ENCODE data around the gene ASAP2. TPM values are rescaled to one million over a fixed set of nuclear protein-coding genes. Genes with fewer than 3 reads are reported as not detected.

Gene ASAP2
- polyA plus RNA-seq (ENCODE audit: insufficient read length in 12 of 12), result 10 to 100 TPM in 11 of 12 donors, not detected in 1; 18.4 to 45.5 (median 21.2) TPM
- long read RNA-seq, donor 1, full-length matches to known transcripts, result 1 of 127 reads
- long read RNA-seq, donor 1, partial matches to known transcripts, result 107 of 127 reads
- long read RNA-seq, donor 1, other reads (novel, unspliced or antisense), result 19 of 127 reads
- long read RNA-seq, donor 2, partial matches to known transcripts, result 115 of 187 reads
- long read RNA-seq, donor 2, other reads (novel, unspliced or antisense), result 72 of 187 reads
- long read RNA-seq, donor 3, partial matches to known transcripts, result 13 of 13 reads
- long read RNA-seq, donor 3, other reads (novel, unspliced or antisense), result 0 of 13 reads
- long read RNA-seq, donor 4, partial matches to known transcripts, result 16 of 21 reads
- long read RNA-seq, donor 4, other reads (novel, unspliced or antisense), result 5 of 21 reads
- long read RNA-seq, donor 5, partial matches to known transcripts, result 234 of 255 reads
- long read RNA-seq, donor 5, other reads (novel, unspliced or antisense), result 21 of 255 reads
- long read RNA-seq, donor 6, result 0 reads
- long read RNA-seq, donor 7, partial matches to known transcripts, result 16 of 16 reads
- long read RNA-seq, donor 7, other reads (novel, unspliced or antisense), result 0 of 16 reads
- long read RNA-seq, donor 8, partial matches to known transcripts, result 48 of 71 reads
- long read RNA-seq, donor 8, other reads (novel, unspliced or antisense), result 22 of 71 reads
- long read RNA-seq, donor 9, partial matches to known transcripts, result 131 of 144 reads
- long read RNA-seq, donor 9, other reads (novel, unspliced or antisense), result 13 of 144 reads
- long read RNA-seq, donor 10, partial matches to known transcripts, result 71 of 121 reads
- long read RNA-seq, donor 10, other reads (novel, unspliced or antisense), result 50 of 121 reads
- long read RNA-seq, donor 11, partial matches to known transcripts, result 27 of 27 reads
- long read RNA-seq, donor 11, other reads (novel, unspliced or antisense), result 0 of 27 reads

DNA sequence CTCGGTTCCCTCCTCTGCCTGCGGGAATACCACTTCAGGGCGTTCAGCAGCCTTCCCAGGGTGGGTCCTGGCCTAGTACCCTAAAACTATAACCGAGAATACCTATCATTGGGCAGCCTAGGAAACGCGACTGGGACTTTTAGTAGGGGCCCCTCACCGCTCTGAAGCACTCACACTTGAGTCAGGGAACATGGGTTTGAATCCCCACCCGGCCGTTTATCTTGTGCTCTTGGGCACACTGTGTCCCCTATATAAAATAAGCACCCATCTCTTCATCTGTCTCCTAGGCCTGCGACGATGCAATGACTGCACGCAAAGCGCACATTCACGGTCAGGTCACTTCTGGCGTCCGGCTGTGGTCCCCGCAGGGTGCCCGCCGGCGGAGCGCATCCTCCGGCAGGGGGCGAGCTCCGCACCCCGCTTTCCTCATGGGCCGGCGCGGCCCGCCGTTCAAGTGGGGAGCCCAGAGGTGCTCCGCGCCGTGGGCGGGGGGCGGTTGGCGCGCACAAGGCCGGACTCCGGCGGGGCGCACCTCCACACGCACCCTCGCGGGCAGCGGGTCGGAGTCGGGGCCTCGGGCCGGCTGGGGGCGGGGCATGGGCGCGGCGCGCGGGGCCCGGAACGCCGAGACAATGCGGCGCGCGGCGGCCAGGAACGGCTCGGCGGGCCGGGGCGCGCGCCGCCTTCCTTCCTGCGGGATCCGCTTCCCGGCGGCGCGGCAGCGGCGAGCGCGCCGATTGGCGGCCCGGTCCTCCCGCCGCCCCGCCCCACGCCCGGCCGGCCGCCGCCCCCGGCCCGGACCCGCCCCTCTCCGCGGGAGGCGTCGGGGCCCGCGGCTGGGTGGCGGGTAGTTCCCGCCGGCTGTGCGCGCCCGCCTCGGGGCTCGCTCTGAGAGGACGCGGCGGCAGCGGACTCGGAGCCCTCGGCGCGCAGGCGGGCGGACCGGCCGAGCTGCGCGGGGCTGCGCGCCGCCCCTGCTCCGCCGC lies at the start of gene ASAP2:
Gene ASAP2, plus strand, starts transcription at position 850 of the 986 bp plus-strand sequence. CDS start 293 bp downstream, outside the sequence.
- DNase-seq, result peak; percentile 66

DNA sequence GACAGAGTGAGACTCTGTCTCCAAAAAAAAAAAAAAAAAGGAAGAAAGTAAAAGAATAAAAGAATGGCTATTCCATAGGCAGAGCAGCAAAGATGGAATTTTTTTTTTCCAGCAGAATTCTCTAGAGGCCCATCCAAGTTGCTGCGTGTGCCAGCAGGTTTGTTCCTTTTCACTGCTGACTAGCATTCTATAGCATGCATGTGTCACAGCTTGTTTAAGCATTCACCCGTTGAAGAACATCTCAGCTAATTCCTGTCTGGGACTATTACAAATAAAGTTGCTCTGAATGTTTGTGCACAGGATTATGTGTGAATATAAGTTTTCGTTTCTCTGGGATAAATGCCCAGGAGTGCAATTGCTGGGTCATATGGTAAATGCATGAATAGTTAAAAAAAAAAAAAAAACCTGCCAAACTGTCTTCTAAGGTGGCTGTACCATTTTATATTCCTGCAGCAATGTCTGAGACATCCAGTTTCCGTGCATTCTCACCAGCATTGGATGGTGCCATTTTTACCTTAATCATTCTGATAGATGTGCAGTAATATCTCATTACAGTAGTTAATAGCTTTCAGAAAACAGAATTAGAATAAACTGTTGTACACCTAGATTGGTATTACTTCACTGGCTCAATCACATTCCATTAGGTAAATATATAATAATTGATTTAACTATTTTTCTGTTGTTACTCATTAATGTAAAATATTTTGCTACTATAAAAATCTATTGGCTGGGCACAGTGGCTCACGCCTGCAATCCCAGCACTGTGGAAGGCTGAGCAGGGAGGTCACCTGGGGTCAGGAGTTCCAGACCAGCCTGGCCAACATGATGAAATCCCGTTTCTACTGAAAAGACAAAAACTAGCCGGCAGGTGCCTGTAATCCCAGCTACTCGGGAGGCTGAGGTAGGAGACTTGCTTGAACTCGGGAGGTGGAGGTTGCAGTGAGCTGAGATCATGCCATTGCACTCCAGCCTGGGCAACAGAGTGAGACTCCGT lies 47.5 kb upstream of the ASAP2 start:
- no peak for DNase-seq

DNA sequence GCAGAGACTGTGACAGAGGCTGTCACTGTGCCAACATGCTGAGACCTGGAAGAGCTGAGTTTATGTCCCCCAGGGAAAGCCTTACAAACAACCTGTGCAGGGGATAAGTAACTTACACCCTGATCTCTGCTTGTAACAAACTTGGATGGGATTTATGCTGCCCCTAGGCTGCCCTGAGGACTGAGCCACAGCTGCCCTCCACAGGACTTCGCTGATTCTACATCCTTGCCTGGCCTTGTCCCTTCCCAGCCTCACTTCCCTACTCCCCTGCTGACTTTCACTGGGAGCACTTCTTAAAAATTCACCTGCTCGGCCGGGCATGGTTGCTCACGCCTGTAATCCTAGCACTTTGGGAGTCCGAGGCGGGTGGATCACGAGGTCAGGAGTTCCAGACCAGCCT lies 45.9 kb upstream of the ASAP2 start:
- DNase-seq, result no peak

DNA sequence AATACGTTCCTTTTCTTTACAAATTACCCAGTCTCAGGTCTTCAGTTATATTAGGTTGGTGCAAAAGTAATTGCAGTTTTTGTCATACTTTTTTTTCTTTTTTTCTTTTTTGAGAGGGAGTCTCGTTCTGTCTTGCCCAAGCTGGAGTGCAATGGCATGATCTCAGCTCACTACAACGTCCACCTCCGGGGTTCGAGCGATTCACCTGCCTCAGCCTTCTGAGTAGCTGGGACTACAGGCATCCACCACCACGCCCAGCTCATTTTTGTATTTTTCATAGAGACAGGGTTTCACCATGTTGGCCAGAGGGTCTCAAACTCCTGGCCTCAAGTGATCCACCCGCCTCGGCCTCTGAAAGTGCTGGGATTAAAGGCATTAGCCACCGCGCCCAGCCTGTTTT lies 43.8 kb upstream of the ASAP2 start:
- no peak for DNase-seq

DNA sequence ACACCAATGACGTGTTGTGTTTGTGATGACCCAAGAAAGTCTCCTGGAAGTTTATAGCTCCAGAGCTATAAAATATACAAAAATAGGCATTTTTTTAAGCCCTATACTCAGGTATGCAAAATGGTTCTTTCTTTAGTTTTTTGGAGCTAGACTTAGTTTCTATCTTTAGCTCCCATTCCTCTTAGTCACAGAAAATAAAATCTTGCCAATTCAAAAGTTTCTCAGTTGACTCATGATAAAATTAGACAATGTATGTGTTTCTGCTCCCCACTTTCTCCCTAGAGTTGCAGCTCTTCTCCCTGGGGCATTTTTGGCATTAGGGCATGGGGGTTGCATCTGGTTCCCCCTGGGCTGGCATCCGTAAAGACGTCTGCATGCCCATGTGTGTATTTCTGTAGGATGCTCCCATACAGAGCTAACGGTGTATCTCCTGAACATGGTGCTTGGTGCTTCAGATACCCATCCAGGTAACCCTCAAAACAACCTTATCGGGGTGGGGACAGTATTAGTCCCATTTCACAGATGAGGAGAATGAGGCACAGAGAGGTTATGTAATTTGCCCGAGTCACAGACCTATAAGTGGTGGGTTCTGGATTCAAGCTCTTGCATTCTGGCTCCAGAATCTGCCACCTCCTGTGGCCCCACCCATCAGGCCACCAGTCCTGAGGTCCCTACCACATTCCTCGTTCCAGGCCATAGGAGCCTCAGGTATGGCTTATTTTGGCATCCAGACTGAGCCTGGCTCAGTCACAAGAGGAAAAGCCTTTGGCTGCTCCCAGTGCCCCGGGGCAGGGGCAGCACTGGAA lies 43.1 kb upstream of the ASAP2 start:
- no peak for DNase-seq

DNA sequence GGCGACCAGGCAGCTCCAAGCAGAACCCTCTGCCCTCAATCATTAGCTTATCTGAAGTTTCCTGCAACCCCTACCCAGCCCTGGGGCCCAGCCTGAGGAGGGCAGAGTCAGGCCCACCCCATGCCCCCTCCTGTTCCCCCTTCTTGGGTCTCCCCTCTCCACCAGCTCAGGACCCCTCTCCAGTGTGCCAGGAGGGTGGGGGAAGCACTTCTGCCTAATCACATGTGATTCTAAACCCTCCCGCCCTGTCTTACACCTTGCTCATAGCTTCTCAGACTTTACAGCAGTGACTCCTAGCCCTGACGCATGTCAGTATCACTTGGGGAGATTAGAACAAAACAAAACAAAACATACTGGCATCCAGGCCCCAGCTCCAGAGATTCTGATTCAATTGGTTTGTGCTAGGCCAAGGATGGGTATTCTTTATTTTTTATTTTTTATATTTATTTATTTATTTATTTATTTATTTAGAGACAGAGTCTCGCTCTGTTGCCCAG lies 42.5 kb upstream of the ASAP2 start:
- no peak for DNase-seq

DNA sequence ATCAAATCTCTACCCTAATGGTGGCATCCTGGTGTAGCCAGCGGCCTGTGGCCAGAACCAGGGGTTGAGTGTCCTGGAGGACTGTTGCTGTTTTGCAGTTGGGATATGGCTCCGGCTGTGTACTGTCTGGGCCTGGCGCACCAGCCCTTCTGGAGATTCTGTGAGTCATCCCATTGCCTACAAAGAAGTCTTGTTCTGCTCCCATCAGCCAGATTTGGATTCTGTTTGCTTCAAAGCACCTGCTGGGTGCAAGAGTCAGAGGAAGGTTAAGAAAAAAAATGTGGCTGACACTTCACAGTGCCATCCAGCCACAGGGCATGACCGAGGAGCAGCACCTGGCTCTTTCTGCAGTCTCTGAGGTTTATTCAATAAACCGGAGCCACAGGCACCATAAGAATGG lies 41.0 kb upstream of the ASAP2 start:
- DNase-seq, result no peak

DNA sequence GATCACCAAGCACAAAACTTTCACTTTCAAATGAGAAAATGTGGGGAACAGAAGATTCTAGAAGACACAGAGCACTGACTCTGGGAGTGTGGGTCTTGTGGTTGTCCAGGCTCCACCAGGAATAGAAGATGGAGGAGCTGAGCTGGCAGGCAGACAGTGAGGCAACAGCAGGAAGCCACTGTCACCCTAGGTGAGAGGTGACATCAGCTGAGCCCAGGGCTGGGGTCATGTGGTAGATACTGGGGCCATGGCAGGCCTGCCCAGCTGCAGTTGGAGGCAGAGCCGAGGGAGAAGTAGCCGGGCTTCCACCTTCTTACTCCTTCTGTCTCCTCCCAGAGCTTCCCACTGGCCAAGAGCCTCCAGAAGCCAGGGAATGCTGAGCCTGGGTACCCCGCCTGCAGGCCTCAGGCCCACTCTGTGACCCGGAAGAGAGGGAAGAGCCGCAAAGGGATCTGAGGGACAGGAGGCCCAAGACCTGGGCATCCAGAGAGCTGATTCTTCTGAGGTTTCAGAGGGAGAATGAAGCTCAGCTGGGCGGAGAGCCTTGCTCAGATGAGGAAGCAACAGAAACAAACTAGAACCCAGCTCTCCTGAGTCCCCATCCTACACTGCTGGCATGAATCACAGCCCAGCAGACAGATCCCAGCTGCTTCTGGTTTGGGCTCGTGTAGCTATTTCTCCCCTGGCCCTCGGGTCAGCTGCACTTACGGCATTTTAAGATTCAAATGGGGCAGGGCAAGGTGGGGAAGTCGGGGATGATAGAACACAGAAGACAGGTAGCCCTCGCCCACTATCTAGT lies 39.8 kb upstream of the ASAP2 start:
- DNase-seq, result no peak

DNA sequence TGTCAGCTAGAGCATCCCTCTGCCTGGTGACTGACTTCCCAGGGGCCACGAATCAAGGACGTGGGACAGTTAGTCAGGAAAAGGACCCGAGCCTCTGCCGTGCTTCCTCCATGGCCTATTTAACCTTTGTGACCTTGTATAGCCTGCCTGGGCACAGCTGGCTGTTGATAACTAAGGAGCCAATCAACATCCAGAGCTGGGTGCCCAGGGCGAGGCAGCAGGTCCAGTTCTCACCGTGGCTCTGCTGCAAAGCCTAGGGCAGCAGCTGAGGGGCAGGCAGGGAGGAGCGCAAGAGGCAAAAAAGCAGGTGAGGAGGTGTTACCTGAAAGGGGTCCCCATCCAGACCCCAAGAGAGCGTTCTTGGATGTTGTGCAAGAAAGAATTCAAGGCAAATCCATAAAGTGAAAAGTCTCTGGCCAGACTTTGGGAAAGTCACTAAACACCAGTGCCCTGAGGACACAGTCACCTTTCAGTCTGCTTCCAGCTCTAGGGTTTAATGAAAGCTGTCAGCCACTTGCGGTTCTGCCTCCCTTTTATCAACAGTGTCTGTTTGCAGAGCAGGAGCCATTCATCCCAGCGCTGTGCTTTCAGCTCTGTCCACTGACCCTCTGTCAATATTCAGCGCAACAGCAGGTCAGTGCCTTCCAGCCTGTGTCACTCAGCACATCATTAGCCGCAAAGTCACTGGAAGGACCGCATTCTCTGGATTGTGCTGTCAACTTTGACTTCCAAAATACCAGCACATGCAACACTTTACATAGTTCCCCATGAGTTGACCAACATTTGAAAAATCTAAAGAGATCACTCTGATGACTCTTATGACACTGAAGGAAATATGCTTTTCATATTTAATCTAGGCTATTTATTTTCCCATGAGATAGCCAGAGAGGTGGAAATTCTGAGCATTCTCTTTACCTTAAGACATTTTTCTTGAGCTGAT lies 38.6 kb upstream of the ASAP2 start:
- no peak for DNase-seq

DNA sequence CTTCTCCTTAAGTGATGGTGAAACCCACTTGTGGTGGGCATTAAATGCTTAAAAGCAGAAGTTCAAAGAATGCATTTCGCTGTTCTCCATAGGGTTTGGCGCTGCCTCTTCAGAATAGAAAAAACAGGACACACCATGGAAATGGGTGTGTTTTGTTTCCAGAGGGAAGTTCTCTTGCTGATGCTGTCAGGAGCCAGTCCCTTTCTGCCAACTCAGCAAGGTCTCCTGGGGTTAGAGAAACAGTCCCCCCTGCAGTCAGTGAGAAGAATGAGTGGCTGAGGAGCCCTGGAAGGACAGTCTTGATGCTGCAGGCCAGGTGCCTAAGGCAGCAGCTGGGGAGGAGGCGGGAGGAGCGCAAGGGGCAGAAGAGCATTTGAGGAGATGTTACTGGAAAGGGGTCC lies 37.8 kb upstream of the ASAP2 start:
- DNase-seq, result no peak

DNA sequence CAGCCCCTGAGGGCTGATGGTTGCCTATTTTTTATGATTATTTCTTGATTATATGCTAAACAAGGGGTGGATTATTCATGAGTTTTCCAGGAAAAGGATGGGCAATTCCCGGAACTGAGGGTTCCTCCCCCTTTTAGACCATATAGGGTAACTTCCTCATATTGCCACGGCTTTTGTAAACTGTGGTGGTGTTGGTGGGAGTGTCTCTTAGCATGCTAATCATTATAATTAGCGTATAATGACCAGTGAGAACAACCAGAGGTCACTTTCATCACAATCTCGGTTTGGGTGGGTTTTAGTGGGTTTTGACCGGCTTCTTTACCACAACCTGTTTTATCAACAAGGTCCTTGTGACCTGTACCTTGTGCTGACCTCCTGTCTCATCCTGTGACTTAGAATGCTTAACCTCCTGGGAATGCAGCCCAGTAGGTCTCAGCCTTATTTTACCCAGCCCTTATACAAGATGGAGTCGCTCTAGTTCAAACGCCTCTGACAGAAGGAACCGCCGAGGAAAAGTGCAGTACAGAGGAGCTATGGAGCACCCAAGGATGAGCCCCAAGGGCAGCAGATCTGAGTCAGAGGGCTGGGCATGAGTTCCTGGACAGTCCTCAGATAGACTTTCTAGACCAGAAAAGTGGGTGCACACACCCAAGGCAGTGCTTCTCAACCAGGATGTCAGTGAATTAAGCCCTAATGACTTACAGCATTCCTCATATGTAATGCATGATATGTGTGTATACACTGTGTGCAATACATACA lies 37.1 kb upstream of the ASAP2 start:
- no peak for DNase-seq

DNA sequence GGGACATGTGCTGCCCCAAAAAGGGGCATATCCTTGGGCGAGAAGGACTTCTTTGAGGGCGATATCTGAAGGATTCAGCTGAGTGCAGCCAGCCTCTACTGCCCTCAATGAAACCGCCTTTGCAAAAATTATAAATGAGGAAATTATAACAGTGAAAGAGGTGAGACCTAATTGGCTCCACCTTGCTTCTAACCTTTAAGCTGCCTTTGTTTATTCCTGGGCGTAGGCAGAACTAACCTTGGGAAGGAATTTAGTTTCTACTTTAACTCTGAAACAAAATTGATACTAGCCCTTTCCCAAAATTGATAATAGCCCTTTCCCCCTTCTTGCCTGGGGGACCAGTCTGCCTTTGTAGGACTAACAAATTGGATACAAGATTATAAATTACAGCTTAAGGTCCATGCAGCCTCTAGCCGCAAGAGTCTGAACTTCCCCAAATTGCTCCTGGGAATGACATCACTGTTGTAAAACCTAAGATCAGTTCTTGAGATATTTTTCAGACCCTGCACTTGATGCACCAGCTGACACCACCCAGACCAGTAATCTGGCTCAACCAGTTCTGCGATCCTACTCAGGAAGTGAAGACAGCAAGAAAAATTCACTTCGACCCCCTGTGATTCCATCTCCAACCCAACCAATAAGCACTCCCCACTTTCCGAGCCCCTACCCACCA lies 36.0 kb upstream of the ASAP2 start:
- no peak for DNase-seq

DNA sequence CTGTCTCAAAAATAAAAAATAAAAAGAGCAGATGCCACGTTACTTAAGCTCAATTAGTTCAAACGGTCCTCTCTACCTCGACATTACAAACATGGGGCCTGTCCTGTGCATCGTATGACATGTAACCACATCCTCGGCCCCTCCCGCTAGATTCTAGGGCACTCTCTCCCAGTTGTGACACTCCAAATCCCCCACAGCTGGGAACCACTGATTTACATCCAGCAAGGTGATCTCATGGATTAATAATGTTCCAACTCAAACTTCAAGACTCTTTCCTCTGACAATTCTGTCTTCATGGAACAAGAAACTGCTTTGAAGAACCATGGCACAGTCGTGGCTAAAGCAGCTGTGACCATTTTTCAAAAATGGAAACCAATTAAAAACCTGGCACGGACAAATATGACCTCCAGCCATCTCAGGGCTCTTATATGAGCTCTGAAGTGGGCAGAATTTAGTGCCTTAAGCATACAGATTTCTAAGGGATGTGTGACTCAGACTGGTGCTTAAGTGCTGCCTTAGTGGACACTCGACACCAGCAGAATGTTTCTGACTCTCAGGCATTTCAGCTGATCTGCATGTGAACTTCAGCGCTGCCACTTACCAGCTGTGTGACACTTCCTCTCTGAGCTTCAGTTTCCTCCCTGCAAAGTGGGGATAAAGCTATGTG lies 31.7 kb upstream of the ASAP2 start:
- DNase-seq, result no peak

DNA sequence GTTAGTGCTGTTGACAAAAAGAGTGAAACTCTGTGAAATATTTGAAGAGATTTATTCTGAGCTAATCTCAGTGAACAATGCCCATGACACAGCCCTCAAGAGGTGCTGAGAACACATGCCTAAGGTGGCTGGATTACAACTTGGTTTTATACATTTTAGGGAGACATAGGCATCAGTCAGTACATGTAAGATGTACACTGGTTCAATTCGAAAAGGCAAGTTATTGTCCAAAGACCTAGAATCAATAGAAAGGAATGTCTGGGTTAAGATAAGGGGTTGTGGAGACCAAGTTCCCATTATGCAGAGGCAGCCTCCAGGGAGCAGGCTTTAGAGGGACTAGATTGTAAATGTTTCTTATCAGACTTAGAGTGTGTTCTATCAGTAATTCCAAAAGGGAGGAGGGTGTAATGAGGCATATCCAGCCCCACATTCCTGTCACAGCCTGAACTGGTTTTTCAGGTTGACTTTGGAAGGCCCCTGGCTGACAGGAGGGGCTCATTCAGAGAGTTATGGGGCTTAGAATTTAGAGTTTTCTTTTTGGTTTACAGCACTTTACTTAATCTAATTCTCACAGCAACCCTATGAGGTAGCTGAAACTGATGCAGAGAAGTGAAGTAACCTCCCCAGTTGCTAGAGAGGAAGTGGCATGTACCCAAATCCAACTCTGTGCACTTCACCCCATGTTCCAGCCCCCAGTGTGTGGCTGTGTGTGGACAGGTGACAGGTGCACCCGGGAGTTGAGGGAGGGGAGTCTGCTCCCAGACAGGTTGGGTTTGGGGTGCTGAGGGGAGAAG lies 28.3 kb upstream of the ASAP2 start:
- no peak for DNase-seq
